ENCODE results near the gene COX19. TPM values are rescaled to one million over a fixed set of nuclear protein-coding genes. Genes with fewer than 3 reads are reported as not detected.

COX19 gene
- total and polyA plus RNA-seq, 2 donors (not counting 3 experiments of a cell fraction or from before 2014, with no cell fraction given): 6.8 to 10.6 TPM

DNA sequence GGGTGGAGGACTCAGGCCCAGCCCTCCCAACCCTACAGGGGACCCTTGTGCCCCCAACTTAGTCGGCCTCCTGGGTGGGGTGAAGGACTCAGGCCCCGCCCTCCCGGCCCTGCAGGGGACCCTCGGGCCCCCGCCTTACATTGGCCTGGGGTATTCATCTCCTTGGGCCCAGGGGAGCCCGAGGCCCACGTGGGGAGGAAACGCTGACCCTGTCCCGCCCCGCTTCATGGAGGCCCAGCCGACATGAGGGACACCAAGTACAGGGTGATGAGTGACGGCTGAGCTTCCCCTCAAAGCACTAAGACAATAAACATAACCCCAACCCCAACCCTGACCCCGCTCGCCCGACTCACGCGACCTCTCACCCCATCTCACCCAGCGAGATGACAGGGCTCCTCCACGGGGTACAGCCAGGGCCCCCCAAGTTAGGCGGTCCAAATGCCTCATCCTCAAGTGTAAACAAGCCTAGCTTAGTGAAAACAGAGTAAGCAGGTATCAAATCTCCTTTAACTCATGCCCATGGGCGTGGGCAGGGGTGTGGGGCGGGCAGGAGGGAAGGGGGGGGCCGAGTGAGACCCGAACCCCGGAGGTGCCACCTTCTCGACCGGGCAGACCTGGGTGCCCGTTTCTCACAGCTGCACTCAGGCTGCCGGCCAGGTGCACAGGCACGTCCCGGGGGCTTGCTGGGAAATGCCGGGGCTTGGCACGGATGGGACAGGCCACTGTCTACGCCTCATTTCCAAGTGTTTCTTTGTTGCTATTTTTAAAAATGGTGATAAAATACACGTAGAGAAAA, 15.8 kb upstream of the COX19 start:
- dilution Hi-C loops (cut with MboI; ENCODE audit: extremely low pct_ligation_motif_present, low sequenced_read_pairs): no loop called here
- no peak overlapping the region for H2AFZ ChIP-seq (ENCODE audit: low read depth, low read length)
- FAIRE-seq (no peak), DNase-seq (ENCODE audit: low read depth, low spot score) (no peak)
- H3K36me3 ChIP-seq (ENCODE audit: control insufficient read depth in 2 of 2, extremely low read depth in 1 of 2, insufficient read depth in 2 of 2, low read length in 2 of 2): no peaks in the 10 kb centered on the region
- intact Hi-C loops (cut with micrococcal nuclease): no loop called here
- no peak overlapping the region for H3K4me2 ChIP-seq (ENCODE audit: insufficient read depth, low read length)
- H3K79me2 ChIP-seq (ENCODE audit: control insufficient read depth, insufficient read depth, low read length): no peaks in the 10 kb centered on the region
- no peak overlapping the region for H3K9ac ChIP-seq (replicated peaks; ENCODE audit: extremely low read depth, insufficient read depth, low read length)
- no peaks in the 10 kb centered on the region for H3K9me1 ChIP-seq (replicated peaks; ENCODE audit: control insufficient read depth, extremely low read depth, insufficient read depth, low read length)
- no peaks in the 10 kb centered on the region for H3K27me3 ChIP-seq (ENCODE audit: control insufficient read depth in 2 of 2, insufficient read depth in 2 of 2, low read length in 2 of 2)
- ChIA-PET POLR2A (no interaction called here), CTCF (interaction anchor here (0.6 to 10.0 kb wide), 7 partner anchors 13 to 416 kb away, joined by 3 to 459 read pairs (median 12); no protein-coding TSS in a partner anchor)
- H3K4me1 ChIP-seq (ENCODE audit: control insufficient read depth, extremely low read depth, insufficient read depth, low read length): peaks cover 2% of the 10 kb centered on the region
- H3K4me3 ChIP-seq (replicated peaks in 1 of 3; ENCODE audit: insufficient read depth in 1 of 3, low read depth in 1 of 3, low read length in 3 of 3): no peak overlapping the region
- H3K9me3 ChIP-seq (replicated peaks; ENCODE audit: control insufficient read depth, insufficient read depth, low read length): no peaks in the 10 kb centered on the region
- no TSS peak for BruUV-seq (replicated peaks)
- H3K27ac ChIP-seq (ENCODE audit: insufficient read depth, low read depth, low read length): no peak overlapping the region
- TF ChIP-seq GATA2 (IDR thresholded peaks at IDR 0.05; ENCODE audit: insufficient read depth, insufficient read length, low read depth, low read length) (no peak), MYC (IDR thresholded peaks at IDR 0.05; ENCODE audit: low read depth, low read length) (no peak), JUN (IDR thresholded peaks at IDR 0.05; ENCODE audit: borderline replicate concordance, insufficient read depth, insufficient read length, low read depth) (no peak), FOS (IDR thresholded peaks at IDR 0.05; ENCODE audit: borderline replicate concordance, insufficient read depth, low read length) (no peak), MAX (IDR thresholded peaks at IDR 0.05; ENCODE audit: insufficient read depth, insufficient read length) (no peak)
- no peaks in the 10 kb centered on the region for H4K20me1 ChIP-seq (replicated peaks; ENCODE audit: control insufficient read depth, extremely low read depth, insufficient read depth, low read length)

GRCh38 chr7:990352-990932, 15.1 kb upstream of the COX19 start:
- no peak overlapping the region for H2AFZ ChIP-seq (ENCODE audit: low read depth, low read length)
- no peak overlapping the region for H3K4me3 ChIP-seq (replicated peaks in 1 of 3; ENCODE audit: insufficient read depth in 1 of 3, low read depth in 1 of 3, low read length in 3 of 3)
- no peak overlapping the region for H3K9ac ChIP-seq (replicated peaks; ENCODE audit: extremely low read depth, insufficient read depth, low read length)
- no peak overlapping the region for H3K4me2 ChIP-seq (ENCODE audit: insufficient read depth, low read length)
- DNase-seq (ENCODE audit: low read depth, low spot score) (no peak), FAIRE-seq (no peak)
- no peaks in the 10 kb centered on the region for H3K79me2 ChIP-seq (ENCODE audit: control insufficient read depth, insufficient read depth, low read length)
- H3K36me3 ChIP-seq (ENCODE audit: control insufficient read depth in 2 of 2, extremely low read depth in 1 of 2, insufficient read depth in 2 of 2, low read length in 2 of 2): no peaks in the 10 kb centered on the region
- dilution Hi-C loops (cut with MboI; ENCODE audit: extremely low pct_ligation_motif_present, low sequenced_read_pairs) (no loop called here), intact Hi-C loops (cut with micrococcal nuclease) (no loop called here)
- ChIA-PET CTCF (interaction anchor here (0.6 to 10.0 kb wide), 3 partner anchors 76 to 416 kb away, joined by 3 to 459 read pairs (median 4); no protein-coding TSS in a partner anchor), POLR2A (no interaction called here)
- no peak overlapping the region for H3K27ac ChIP-seq (ENCODE audit: insufficient read depth, low read depth, low read length)
- H3K9me1 ChIP-seq (replicated peaks; ENCODE audit: control insufficient read depth, extremely low read depth, insufficient read depth, low read length): no peaks in the 10 kb centered on the region
- no peaks in the 10 kb centered on the region for H3K9me3 ChIP-seq (replicated peaks; ENCODE audit: control insufficient read depth, insufficient read depth, low read length)
- TF ChIP-seq CTCF (IDR thresholded peaks at IDR 0.05; ENCODE audit: extremely low read depth in 1 of 2, insufficient read depth in 1 of 2, low read depth in 1 of 2, low read length in 2 of 2) (no peak), GATA2 (IDR thresholded peaks at IDR 0.05; ENCODE audit: insufficient read depth, insufficient read length, low read depth, low read length) (no peak), FOS (IDR thresholded peaks at IDR 0.05; ENCODE audit: borderline replicate concordance, insufficient read depth, low read length) (no peak), EZH2 (IDR thresholded peaks at IDR 0.05; ENCODE audit: borderline replicate concordance, low read depth, low read length, severe bottlenecking) (no peak), JUN (IDR thresholded peaks at IDR 0.05; ENCODE audit: borderline replicate concordance, insufficient read depth, insufficient read length, low read depth) (no peak), MAX (IDR thresholded peaks at IDR 0.05; ENCODE audit: insufficient read depth, insufficient read length) (no peak)
- H3K4me1 ChIP-seq (ENCODE audit: control insufficient read depth, extremely low read depth, insufficient read depth, low read length): peaks cover 2% of the 10 kb centered on the region
- H3K27me3 ChIP-seq (ENCODE audit: control insufficient read depth in 2 of 2, insufficient read depth in 2 of 2, low read length in 2 of 2): no peaks in the 10 kb centered on the region
- no peaks in the 10 kb centered on the region for H4K20me1 ChIP-seq (replicated peaks; ENCODE audit: control insufficient read depth, extremely low read depth, insufficient read depth, low read length)
- BruUV-seq (replicated peaks): no TSS peak
